Measurements from ENCODE around the gene VPS51. TPM values are rescaled to one million over a fixed set of nuclear protein-coding genes. Genes with fewer than 3 reads are reported as not detected.

VPS51 gene
- total RNA-seq, 1 donor from 2014 or later: 92.2 TPM

DNA sequence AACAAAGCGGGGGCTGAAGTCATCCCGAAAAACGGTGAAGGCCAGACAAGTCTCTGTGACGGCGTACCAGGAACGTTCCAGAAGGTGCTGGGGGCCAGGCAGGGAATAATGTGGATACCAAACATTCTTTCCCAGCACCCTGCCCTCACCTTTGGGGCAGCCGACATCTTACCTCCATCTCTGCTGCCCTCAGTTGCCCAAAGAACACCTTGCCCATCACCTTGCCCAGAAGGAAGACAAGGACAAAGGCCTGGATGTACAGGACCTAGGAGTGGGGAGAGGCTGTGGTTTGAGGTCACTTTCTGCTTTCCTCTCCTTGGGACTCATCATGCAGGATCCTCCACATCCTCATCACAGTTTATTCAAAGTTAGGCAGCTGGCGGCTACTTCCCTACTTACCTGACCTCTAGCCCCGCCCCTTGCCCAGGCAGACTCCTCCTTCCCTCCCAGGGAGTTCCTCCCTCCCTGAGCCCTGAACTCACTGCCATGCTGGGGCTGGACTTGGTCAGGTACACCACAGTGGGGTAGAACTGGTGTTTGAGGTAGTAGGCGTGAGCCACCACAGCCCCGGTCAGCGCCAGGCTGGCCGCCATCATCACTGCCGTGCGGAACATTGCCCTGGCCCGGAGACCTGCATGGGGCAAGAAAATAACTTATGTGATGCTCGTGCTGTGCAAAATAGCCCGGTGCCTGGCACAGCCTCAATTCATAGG is 37.1 kb downstream of the VPS51 start:
- TF ChIP-seq, protein P1, sequence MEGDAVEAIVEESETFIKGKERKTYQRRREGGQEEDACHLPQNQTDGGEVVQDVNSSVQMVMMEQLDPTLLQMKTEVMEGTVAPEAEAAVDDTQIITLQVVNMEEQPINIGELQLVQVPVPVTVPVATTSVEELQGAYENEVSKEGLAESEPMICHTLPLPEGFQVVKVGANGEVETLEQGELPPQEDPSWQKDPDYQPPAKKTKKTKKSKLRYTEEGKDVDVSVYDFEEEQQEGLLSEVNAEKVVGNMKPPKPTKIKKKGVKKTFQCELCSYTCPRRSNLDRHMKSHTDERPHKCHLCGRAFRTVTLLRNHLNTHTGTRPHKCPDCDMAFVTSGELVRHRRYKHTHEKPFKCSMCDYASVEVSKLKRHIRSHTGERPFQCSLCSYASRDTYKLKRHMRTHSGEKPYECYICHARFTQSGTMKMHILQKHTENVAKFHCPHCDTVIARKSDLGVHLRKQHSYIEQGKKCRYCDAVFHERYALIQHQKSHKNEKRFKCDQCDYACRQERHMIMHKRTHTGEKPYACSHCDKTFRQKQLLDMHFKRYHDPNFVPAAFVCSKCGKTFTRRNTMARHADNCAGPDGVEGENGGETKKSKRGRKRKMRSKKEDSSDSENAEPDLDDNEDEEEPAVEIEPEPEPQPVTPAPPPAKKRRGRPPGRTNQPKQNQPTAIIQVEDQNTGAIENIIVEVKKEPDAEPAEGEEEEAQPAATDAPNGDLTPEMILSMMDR (IDR thresholded peaks at IDR 0.05; ENCODE audit: borderline replicate concordance): no peak
- intact Hi-C loops (cut with micrococcal nuclease): no loop called here
- Histone ChIP-seq H3K4me3 (peak overlapping the region; percentile 99), H3K36me3 (peaks cover 49% of the 10 kb centered on the region), H3K4me1 (peaks cover 35% of the 10 kb centered on the region), H3K27me3 (ENCODE audit: low read depth) (no peaks in the 10 kb centered on the region), H3K9me3 (replicated peaks) (no peaks in the 10 kb centered on the region), H3K27ac (replicated peaks) (peak overlapping the region; percentile 100)
- DNase-seq: no peak

DNA sequence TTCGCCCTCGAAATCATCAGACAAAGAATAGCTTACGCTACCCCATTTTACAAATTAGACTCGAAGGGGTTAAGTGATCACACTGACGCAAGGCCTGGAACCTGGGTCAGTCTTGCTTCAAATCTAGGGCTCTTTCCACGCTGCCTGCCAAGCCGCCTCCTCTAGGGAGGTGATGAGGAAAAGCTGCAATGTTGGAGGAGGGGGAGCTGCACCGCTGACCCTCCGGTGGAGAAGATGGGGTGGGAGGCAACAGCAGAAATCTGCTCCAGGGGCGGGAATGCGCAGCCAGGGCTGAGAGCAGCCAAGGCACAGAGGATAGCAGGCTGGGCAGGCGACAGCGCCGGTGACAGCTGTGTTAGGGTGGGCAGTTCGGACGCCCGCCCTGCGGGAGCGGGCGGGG is 37.7 kb downstream of the VPS51 start:
- Histone ChIP-seq H3K27me3 (ENCODE audit: low read depth) (no peaks in the 10 kb centered on the region), H3K36me3 (peaks cover 44% of the 10 kb centered on the region), H3K27ac (replicated peaks) (peak overlapping the region; percentile 100), H3K4me3 (peak overlapping the region; percentile 99), H3K4me1 (peaks cover 35% of the 10 kb centered on the region), H3K9me3 (replicated peaks) (no peaks in the 10 kb centered on the region)
- peak; percentile 39 for DNase-seq
- TF ChIP-seq, protein P1 (IDR thresholded peaks at IDR 0.05; ENCODE audit: borderline replicate concordance): no peak
- intact Hi-C loops (cut with micrococcal nuclease): no loop called here

DNA sequence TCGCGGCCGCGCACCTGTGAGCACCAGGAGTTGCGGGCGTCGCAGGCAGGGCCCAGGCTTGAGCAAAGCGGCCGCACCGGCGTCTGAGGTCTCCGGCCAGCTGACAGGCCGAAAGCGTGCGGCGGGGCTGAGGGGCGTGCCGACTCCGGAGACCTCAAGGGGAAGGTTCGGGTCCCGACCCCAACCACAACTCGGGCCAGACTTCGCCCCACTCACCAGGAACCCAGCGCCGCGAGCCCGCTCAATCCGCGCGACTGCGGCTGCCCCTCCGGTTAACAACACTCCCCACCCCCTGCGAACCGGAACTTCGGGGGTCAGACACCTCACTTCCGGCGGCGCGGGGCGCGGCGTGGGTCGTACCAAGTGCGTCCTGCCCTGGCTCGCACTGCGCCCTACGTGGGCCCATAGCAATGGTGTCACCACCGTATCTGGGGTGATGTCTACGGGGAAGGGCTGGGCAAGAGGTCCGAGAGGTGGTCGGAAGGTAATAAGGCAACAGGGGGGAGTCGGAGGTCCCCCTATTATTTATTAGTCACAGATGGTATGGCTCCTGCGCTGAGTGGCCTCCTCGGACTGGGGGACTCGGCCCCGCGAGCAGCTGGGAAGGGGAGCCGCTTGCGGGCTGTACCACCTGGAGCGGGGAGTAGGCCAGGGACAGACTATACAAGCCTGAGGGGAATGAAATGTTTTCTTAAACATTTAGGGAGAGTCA is 38.4 kb downstream of the VPS51 start, which contains the start of gene SYVN1:
Gene SYVN1, minus strand, starts transcription at position 280 of the 712 bp plus-strand sequence. CDS start 918 bp downstream, outside the sequence.
- H3K9me3 ChIP-seq (replicated peaks): no peaks in the 10 kb centered on the region
- TF ChIP-seq, protein P1 (IDR thresholded peaks at IDR 0.05; ENCODE audit: borderline replicate concordance): no peak
- peak within 1 kb of the TSS; percentile 100 for H3K27ac ChIP-seq (replicated peaks)
- peaks cover 35% of the 10 kb centered on the region for H3K4me1 ChIP-seq
- no peaks in the 10 kb centered on the region for H3K27me3 ChIP-seq (ENCODE audit: low read depth)
- DNase-seq: peak; percentile 90
- peak within 1 kb of the TSS; percentile 99 for H3K4me3 ChIP-seq
- intact Hi-C loops (cut with micrococcal nuclease): no loop called here
- peaks cover 37% of the 10 kb centered on the region for H3K36me3 ChIP-seq

DNA sequence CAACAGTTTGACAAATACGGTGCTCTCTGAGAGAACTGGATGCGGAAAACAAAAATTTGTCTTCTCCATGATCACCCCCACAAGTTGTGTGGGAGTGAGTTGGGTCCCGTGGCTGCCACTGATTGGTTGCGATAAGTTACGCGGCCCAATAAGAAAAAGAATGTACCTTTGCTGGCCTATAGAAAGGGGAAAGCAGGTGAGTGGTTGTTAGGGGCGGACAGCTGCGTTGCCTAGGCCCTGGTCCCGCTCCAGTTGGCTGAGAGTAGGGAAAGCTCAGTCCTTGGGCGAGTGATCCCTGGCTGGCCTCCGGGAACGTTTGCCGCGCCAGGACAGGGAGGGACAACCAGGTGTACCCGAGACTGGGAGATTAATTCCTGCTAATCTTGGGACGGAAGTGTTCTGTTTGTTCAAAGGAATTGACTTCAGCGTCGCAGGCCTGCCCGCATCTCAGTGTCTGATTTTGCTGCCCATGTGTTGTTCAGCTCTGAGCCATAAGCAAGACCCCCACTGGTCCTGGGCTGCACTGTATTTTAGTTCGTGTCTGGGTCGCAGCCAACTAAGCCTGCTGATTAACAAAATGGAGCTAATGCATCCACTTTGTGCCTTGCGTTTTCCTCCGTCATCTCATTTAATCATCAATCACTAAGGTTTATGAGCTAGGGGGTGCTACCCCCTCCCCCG is 39.1 kb downstream of the VPS51 start:
- DNase-seq: peak; percentile 89
- peak overlapping the region; percentile 99 for H3K4me3 ChIP-seq
- TF ChIP-seq, protein P1 (IDR thresholded peaks at IDR 0.05; ENCODE audit: borderline replicate concordance): no peak
- no peaks in the 10 kb centered on the region for H3K27me3 ChIP-seq (ENCODE audit: low read depth)
- peaks cover 35% of the 10 kb centered on the region for H3K4me1 ChIP-seq
- peak overlapping the region; percentile 100 for H3K27ac ChIP-seq (replicated peaks)
- H3K36me3 ChIP-seq: peaks cover 30% of the 10 kb centered on the region
- H3K9me3 ChIP-seq (replicated peaks): no peaks in the 10 kb centered on the region
- intact Hi-C loops (cut with micrococcal nuclease): no loop called here

DNA sequence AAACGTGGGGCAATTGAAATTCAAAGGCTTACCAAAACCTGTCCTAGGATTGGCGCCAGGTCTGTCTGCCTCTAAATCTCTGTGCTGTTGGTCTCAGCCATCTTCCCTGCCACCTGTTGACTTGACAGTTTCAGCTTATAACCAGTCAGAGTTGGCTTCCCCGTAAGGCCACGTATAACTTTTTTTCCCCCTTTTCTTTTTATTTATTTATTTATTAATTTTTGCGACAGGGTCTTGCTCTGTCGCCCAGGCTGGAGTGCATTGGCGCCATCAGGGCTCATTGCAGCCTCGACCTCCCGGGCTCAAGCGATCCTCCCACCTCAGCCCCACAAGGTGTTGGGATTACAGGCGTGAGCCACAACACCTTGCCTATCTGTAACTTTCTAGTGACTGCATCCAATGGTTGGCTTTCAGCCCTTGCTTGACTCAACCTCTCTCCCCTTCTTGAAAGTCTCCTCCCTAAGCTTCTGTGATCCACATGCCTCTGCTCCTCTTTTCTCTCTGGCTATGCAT is 39.7 kb downstream of the VPS51 start:
- intact Hi-C loops (cut with micrococcal nuclease): no loop called here
- DNase-seq: no peak
- peaks cover 35% of the 10 kb centered on the region for H3K4me1 ChIP-seq

More for the DNA sequence above, 39.7 kb downstream of the VPS51 start:
- TF ChIP-seq, protein P1 (IDR thresholded peaks at IDR 0.05; ENCODE audit: borderline replicate concordance): no peak
- peak overlapping the region; percentile 99 for H3K4me3 ChIP-seq
- H3K36me3 ChIP-seq: peaks cover 24% of the 10 kb centered on the region
- no peaks in the 10 kb centered on the region for H3K9me3 ChIP-seq (replicated peaks)
- no peaks in the 10 kb centered on the region for H3K27me3 ChIP-seq (ENCODE audit: low read depth)
- H3K27ac ChIP-seq (replicated peaks): peak overlapping the region; percentile 100

Data from left ventricle myocardium inferior (tissue), 1 donor.